Panc1 (cell line): ENCODE results near the gene TSPAN3. TPM values are rescaled to one million over a fixed set of nuclear protein-coding genes. Genes with fewer than 3 reads are reported as not detected.

Experiments used
- ATAC-seq: fragments of 200-7000 bp; cut with Tn5 transposase; 2 replicates; pipeline ENCODE4 v1.9.1; 2020; ENCODE audit warnings: mild to moderate bottlenecking, moderate library complexity
- BruUV-seq: library from RNA; stranded (reverse); fragments of 400-500 nt; replicated peaks from 2 replicates; lab custom pipeline; 2021; lab: Mats Ljungman, UMichigan
- CTCF ChIA-PET: fragments of 300-600 bp; sonication (Branson Sonifier 250); formaldehyde crosslinking; loops from one replicate; lab custom pipeline; 2022; ENCODE audit warnings: antibody characterized with exemption; lab: Charles Lee
- POLR2A ChIA-PET: fragments of 300-600 bp; sonication (Branson Sonifier 250); formaldehyde crosslinking; loops from one replicate; lab custom pipeline; 2022; ENCODE audit warnings: antibody characterized with exemption; lab: Charles Lee
- DNase-seq: peaks from one replicate; pipeline ENCODE4 v3.0.0-alpha.2; 2010; ENCODE audit warnings: low read depth, low spot score
- H3K27ac ChIP-seq: 2 replicates; pipeline ENCODE4 v1.5.1; 2011; ENCODE audit warnings: mild to moderate bottlenecking, low read length, inconsistent platforms
- H3K27me3 ChIP-seq: fragments of 200-500 bp; sonication (Bioruptor generic); 2 replicates; pipeline ENCODE4 v1.6.0; 2014; ENCODE audit warnings: low read length, inconsistent platforms; ENCODE audit not compliant: control insufficient read depth, insufficient read depth
- H3K36me3 ChIP-seq: fragments of 200-500 bp; sonication (Bioruptor generic); 2 replicates; pipeline ENCODE4 v1.5.1; 2014; ENCODE audit warnings: inconsistent platforms, mild to moderate bottlenecking, low read length, moderate library complexity; ENCODE audit not compliant: control insufficient read depth, insufficient read depth
- H3K4me1 ChIP-seq: 2 replicates; pipeline ENCODE4 v1.5.1; 2011; ENCODE audit warnings: inconsistent platforms, mild to moderate bottlenecking, low read length, moderate library complexity; ENCODE audit not compliant: control insufficient read depth, insufficient read depth
- H3K4me3 ChIP-seq, 2 experiments: 2 replicates each; pipeline ENCODE4 v1.5.1; 2011 to 2012; ENCODE audit warnings: low read depth in 2 of 2, low read length in 2 of 2, mild to moderate bottlenecking in 2 of 2, inconsistent platforms in 1 of 2, moderate library complexity in 1 of 2
- H3K9me3 ChIP-seq: fragments of 200-500 bp; sonication (Bioruptor generic); 2 replicates; pipeline ENCODE4 v1.5.1; 2014; ENCODE audit warnings: low read depth, mild to moderate bottlenecking, inconsistent platforms, low read length, moderate library complexity; ENCODE audit not compliant: control insufficient read depth, insufficient read depth
- POLR2AphosphoS5 ChIP-seq: IDR thresholded peaks from 2 replicates; pipeline ENCODE4 v1.6.1; 2012; ENCODE audit warnings: mild to moderate bottlenecking, low read depth, low read length, moderate library complexity
- SIN3A ChIP-seq: IDR thresholded peaks from 2 replicates; pipeline ENCODE4 v1.6.1; 2012; ENCODE audit warnings: low read depth, mild to moderate bottlenecking, low read length, moderate library complexity, borderline replicate concordance; ENCODE audit not compliant: insufficient read depth
- TCF7L2 ChIP-seq: IDR thresholded peaks from 2 replicates; pipeline ENCODE4 v1.6.1; 2011; ENCODE audit warnings: mild to moderate bottlenecking, low read depth, low read length, inconsistent platforms
- in situ Hi-C: cut with HindIII; loops from 2 replicates; pipeline ENCODE4 v1.10.0; 2016; ENCODE audit warnings: low sequenced_read_pairs, low pct_unique_long_range_greater_than_20kb
- intact Hi-C: fragments of 100-400 bp; cut with micrococcal nuclease; formaldehyde crosslinking; loops from one replicate; pipeline ENCODE4 v1.10.0; 2022; ENCODE audit not compliant: unreplicated experiment
- total RNA-seq: library from RNA; stranded (reverse); gene quantifications from one replicate; pipeline ENCODE4 v1.2.1, GENCODE V29; 2021; ENCODE audit not compliant: unreplicated experiment
- TF ChIP-seq, protein P1 (sequence below): fragments of 450-650 bp; IDR thresholded peaks from 2 replicates; pipeline ENCODE4 v1.5.1; 2017; ENCODE audit warnings: mild to moderate bottlenecking
- TF ChIP-seq, protein P2 (sequence below), 2 experiments: IDR thresholded peaks; 2 replicates each; pipeline ENCODE4 v1.6.1; 2011 to 2012; ENCODE audit warnings: low read depth in 2 of 2, control low read depth in 1 of 2, low read length in 1 of 2, mild to moderate bottlenecking in 1 of 2, moderate library complexity in 1 of 2; ENCODE audit not compliant: insufficient read depth in 1 of 2

TSPAN3 gene
- total RNA-seq, 1 experiment from 2014 or later, result 130 TPM

DNA sequence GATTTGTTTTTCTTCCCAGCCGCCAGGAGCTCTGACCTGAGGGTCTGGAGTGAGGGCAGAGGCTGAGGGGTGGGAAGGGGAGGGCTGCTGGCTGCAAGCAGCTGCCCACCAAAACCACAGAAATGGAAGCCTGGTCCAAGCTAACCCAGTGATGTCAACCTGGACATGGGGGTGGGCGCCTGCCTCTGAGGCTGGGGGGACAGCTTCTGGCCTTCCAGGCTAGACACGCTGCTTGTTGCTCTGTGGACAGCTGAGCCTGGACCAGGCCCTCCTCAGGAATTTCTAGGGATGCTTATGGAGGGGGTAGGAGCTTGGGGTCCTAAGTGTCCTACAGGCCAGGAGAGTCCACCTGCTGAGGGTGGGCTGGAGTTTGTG lies 54.6 kb downstream of the TSPAN3 start:
- Histone ChIP-seq H3K9me3 (no peaks in the 10 kb centered on the region), H3K36me3 (no peaks in the 10 kb centered on the region), H3K4me3 (no peak overlapping the region), H3K27ac (no peak overlapping the region), H3K4me1 (no peaks in the 10 kb centered on the region), H3K27me3 (no peaks in the 10 kb centered on the region)
- no peak for ATAC-seq
- TF ChIP-seq, protein P1, sequence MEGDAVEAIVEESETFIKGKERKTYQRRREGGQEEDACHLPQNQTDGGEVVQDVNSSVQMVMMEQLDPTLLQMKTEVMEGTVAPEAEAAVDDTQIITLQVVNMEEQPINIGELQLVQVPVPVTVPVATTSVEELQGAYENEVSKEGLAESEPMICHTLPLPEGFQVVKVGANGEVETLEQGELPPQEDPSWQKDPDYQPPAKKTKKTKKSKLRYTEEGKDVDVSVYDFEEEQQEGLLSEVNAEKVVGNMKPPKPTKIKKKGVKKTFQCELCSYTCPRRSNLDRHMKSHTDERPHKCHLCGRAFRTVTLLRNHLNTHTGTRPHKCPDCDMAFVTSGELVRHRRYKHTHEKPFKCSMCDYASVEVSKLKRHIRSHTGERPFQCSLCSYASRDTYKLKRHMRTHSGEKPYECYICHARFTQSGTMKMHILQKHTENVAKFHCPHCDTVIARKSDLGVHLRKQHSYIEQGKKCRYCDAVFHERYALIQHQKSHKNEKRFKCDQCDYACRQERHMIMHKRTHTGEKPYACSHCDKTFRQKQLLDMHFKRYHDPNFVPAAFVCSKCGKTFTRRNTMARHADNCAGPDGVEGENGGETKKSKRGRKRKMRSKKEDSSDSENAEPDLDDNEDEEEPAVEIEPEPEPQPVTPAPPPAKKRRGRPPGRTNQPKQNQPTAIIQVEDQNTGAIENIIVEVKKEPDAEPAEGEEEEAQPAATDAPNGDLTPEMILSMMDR, result no peak
- TF ChIP-seq, protein P2, sequence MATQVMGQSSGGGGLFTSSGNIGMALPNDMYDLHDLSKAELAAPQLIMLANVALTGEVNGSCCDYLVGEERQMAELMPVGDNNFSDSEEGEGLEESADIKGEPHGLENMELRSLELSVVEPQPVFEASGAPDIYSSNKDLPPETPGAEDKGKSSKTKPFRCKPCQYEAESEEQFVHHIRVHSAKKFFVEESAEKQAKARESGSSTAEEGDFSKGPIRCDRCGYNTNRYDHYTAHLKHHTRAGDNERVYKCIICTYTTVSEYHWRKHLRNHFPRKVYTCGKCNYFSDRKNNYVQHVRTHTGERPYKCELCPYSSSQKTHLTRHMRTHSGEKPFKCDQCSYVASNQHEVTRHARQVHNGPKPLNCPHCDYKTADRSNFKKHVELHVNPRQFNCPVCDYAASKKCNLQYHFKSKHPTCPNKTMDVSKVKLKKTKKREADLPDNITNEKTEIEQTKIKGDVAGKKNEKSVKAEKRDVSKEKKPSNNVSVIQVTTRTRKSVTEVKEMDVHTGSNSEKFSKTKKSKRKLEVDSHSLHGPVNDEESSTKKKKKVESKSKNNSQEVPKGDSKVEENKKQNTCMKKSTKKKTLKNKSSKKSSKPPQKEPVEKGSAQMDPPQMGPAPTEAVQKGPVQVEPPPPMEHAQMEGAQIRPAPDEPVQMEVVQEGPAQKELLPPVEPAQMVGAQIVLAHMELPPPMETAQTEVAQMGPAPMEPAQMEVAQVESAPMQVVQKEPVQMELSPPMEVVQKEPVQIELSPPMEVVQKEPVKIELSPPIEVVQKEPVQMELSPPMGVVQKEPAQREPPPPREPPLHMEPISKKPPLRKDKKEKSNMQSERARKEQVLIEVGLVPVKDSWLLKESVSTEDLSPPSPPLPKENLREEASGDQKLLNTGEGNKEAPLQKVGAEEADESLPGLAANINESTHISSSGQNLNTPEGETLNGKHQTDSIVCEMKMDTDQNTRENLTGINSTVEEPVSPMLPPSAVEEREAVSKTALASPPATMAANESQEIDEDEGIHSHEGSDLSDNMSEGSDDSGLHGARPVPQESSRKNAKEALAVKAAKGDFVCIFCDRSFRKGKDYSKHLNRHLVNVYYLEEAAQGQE (IDR thresholded peaks at IDR 0.05; ENCODE audit: insufficient read depth in 1 of 2, low read depth in 2 of 2, low read length in 1 of 2), result no peak
- TF ChIP-seq SIN3A (no peak), TCF7L2 (no peak), POLR2AphosphoS5 (no peak)
- POLR2A ChIA-PET, result no interaction called here
- in situ Hi-C loops, result no loop called here
- DNase-seq, result no peak
- BruUV-seq, result no TSS peak
- intact Hi-C loops, result no loop called here
- CTCF ChIA-PET, result interaction anchor here (0.6 kb wide), 1 partner anchor 1080 kb away, joined by 6 read pairs; no protein-coding TSS in a partner anchor

DNA sequence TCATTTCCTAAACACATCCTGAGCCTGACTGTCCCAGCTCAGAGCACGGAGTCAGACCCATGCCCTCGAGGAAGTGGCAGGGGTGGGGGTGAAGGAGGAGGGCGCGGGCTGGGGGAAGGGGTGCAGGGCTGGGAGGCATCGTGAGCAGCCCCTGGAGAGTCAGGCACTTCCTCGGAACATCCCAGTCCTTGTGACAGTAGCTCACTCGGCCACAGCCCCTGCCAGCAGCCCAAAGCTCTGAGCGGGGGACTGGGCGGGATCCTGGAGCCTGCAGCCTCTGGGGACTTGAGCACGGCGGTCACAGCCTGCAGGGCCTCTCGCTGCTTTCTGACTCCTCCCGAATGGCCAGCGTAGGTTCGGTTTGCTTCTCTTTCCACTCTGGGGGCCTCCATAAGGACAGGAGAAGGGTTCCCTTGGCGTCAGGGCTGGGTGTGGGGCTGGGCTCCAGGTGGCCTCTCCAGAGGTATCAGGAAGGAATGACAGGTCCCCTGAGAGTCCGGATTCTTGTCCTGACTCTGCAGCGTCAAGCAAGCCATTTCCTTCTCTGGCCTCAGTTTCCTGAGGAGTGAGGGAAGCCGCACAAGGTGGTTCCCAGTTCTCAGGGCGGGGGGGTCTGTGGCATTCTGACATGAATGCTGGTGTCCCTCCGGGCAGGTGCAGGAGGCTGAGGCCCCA lies 55.1 kb downstream of the TSPAN3 start:
- H3K36me3 ChIP-seq, result no peaks in the 10 kb centered on the region
- no peaks in the 10 kb centered on the region for H3K9me3 ChIP-seq
- no peak for DNase-seq
- H3K27ac ChIP-seq, result no peak overlapping the region
- ATAC-seq, result no peak
- no peaks in the 10 kb centered on the region for H3K4me1 ChIP-seq
- POLR2A ChIA-PET, result interaction anchor here (0.9 kb wide), 1 partner anchor 11 kb away, joined by 3 read pairs; no protein-coding TSS in a partner anchor
- CTCF ChIA-PET, result interaction anchor here (0.6 kb wide), 1 partner anchor 1079 kb away, joined by 6 read pairs; no protein-coding TSS in a partner anchor
- no TSS peak for BruUV-seq
- intact Hi-C loops, result no loop called here
- in situ Hi-C loops, result no loop called here
- TF ChIP-seq, protein P2 (IDR thresholded peaks at IDR 0.05; ENCODE audit: insufficient read depth in 1 of 2, low read depth in 2 of 2, low read length in 1 of 2), result no peak
- TF ChIP-seq TCF7L2, result no peak
- no peak for TF ChIP-seq POLR2AphosphoS5
- TF ChIP-seq, protein P1, result no peak
- TF ChIP-seq SIN3A, result no peak
- no peaks in the 10 kb centered on the region for H3K27me3 ChIP-seq
- no peak overlapping the region for H3K4me3 ChIP-seq
